Measurements from ENCODE around the gene IFRD2.

GRCh38 chr3:50314342-50314741, 22.1 kb upstream of the IFRD2 start:
- TF ChIP-seq, protein P1, sequence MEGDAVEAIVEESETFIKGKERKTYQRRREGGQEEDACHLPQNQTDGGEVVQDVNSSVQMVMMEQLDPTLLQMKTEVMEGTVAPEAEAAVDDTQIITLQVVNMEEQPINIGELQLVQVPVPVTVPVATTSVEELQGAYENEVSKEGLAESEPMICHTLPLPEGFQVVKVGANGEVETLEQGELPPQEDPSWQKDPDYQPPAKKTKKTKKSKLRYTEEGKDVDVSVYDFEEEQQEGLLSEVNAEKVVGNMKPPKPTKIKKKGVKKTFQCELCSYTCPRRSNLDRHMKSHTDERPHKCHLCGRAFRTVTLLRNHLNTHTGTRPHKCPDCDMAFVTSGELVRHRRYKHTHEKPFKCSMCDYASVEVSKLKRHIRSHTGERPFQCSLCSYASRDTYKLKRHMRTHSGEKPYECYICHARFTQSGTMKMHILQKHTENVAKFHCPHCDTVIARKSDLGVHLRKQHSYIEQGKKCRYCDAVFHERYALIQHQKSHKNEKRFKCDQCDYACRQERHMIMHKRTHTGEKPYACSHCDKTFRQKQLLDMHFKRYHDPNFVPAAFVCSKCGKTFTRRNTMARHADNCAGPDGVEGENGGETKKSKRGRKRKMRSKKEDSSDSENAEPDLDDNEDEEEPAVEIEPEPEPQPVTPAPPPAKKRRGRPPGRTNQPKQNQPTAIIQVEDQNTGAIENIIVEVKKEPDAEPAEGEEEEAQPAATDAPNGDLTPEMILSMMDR (conservative IDR thresholded peaks at IDR 0.05), result no peak
- TF ChIP-seq ZFX (IDR thresholded peaks at IDR 0.05), result no peak
